Measurements from ENCODE around the gene NXPH1.
"Not testable (repeated sequence)": the region's sequence is repeated elsewhere in the genome, so short reads cannot be mapped to it uniquely, and the experiment has no call there.

Gene NXPH1

GRCh38 chr7:8719102-8719501 is 285.7 kb downstream of the NXPH1 start:
- no peak for DNase-seq (ENCODE audit: low spot score)

- peak; percentile 10 for DNase-seq (ENCODE audit: low spot score)
These were observed 290.8 kb downstream of the NXPH1 start for GRCh38 chr7:8724080-8724718.

- not testable (repeated sequence) for DNase-seq (ENCODE audit: low spot score)
These were observed 298.3 kb downstream of the NXPH1 start for GRCh38 chr7:8731756-8732155.

- no peak for DNase-seq (ENCODE audit: low spot score)
These were observed 306.4 kb downstream of the NXPH1 start for GRCh38 chr7:8739837-8740236.

GRCh38 chr7:8742837-8743236 is 309.4 kb downstream of the NXPH1 start:
- DNase-seq (ENCODE audit: low spot score): no peak

GRCh38 chr7:8747338-8747737 is 313.9 kb downstream of the NXPH1 start:
- no peak for DNase-seq (ENCODE audit: low spot score)

GRCh38 chr7:8751557-8752231 is 318.3 kb downstream of the NXPH1 start:
- DNase-seq (ENCODE audit: low spot score): no peak

GRCh38 chr7:8753355-8753754 is 319.9 kb downstream of the NXPH1 start:
- no peak for DNase-seq (ENCODE audit: low spot score)

GRCh38 chr7:8761731-8762130 is 328.3 kb downstream of the NXPH1 start:
- DNase-seq (ENCODE audit: low spot score): no peak

- no peak for DNase-seq (ENCODE audit: low spot score)
These were observed 329.4 kb downstream of the NXPH1 start for GRCh38 chr7:8762803-8763202.

GRCh38 chr7:8765374-8765773 is 332.0 kb downstream of the NXPH1 start:
- DNase-seq (ENCODE audit: low spot score): no peak

- DNase-seq (ENCODE audit: low spot score): no peak
These were observed 340.1 kb downstream of the NXPH1 start for GRCh38 chr7:8773518-8773917.

- no peak for DNase-seq (ENCODE audit: low spot score)
These were observed 345.1 kb downstream of the NXPH1 start for GRCh38 chr7:8778459-8778858.

- no peak for DNase-seq (ENCODE audit: low spot score)
These were observed 347.8 kb downstream of the NXPH1 start for GRCh38 chr7:8781166-8781565.

GRCh38 chr7:8783229-8783628 is 349.8 kb downstream of the NXPH1 start:
- no peak for DNase-seq (ENCODE audit: low spot score)

- DNase-seq (ENCODE audit: low spot score): no peak
These were observed 351.7 kb downstream of the NXPH1 start for GRCh38 chr7:8785081-8785480.

- no peak for DNase-seq (ENCODE audit: low spot score)
These were observed 367.6 kb downstream of the NXPH1 start for GRCh38 chr7:8800986-8801385.

Data from AG20443 (cell line).